ENCODE measurements around the gene CSAD.
"Not testable (repeated sequence)": the region's sequence is repeated elsewhere in the genome, so short reads cannot be mapped to it uniquely, and the experiment has no call there.

- TF ChIP-seq, protein P1, sequence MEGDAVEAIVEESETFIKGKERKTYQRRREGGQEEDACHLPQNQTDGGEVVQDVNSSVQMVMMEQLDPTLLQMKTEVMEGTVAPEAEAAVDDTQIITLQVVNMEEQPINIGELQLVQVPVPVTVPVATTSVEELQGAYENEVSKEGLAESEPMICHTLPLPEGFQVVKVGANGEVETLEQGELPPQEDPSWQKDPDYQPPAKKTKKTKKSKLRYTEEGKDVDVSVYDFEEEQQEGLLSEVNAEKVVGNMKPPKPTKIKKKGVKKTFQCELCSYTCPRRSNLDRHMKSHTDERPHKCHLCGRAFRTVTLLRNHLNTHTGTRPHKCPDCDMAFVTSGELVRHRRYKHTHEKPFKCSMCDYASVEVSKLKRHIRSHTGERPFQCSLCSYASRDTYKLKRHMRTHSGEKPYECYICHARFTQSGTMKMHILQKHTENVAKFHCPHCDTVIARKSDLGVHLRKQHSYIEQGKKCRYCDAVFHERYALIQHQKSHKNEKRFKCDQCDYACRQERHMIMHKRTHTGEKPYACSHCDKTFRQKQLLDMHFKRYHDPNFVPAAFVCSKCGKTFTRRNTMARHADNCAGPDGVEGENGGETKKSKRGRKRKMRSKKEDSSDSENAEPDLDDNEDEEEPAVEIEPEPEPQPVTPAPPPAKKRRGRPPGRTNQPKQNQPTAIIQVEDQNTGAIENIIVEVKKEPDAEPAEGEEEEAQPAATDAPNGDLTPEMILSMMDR (IDR thresholded peaks at IDR 0.05): not testable (repeated sequence)
- TF ChIP-seq POLR2A, POLR2AphosphoS5 (IDR thresholded peaks at IDR 0.05): not testable (repeated sequence)
Observed at GRCh38 chr12:53163008-53163407, 17.7 kb downstream of the CSAD start.
